Measurements from ENCODE around the gene SGSM1.

SGSM1 gene

GRCh38 chr22:24952837-24953383, 146.9 kb downstream of the SGSM1 start:
- no peak for DNase-seq (ENCODE audit: low spot score)

DNA sequence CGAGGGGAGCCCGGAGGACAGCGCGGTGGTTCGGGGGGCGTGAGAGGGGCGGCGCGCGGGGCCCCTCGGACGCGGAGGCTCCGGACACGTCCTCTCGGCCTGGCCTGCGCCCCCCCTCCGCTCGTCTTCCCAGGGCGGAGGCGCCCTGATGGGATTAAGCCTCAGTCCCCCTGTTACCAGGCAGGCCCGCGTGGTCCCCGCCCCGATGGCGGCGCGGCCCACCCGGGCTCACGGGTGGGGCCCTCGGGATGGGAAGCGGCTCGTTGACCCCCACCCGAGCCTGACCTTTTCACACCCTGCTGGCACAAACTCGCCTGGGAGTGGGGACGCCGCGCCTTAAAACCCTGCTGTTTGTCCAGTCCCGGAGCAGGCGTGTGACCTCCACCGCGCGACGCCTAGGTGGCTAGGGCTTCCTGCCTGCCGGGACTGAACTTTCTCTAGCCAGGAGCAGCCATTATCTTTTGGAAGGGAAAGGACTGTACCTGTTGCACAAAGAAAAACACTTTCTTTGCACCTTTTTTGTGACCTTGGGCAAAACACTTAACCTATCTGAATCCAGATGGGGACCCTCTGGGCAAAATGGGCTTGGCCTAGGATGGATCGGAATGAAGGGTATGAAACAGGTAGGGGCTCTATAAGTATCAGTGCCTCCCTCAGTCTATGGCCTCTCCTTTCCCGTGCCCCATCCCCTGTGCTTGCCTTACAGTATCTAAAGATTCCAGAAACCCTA, 147.5 kb downstream of the SGSM1 start:
- no peak for DNase-seq (ENCODE audit: low spot score)

- DNase-seq (ENCODE audit: low spot score), result no peak
Measured at GRCh38 chr22:24954114-24954463, 148.1 kb downstream of the SGSM1 start.

GRCh38 chr22:24954856-24955255, 148.8 kb downstream of the SGSM1 start:
- no peak for DNase-seq (ENCODE audit: low spot score)

DNA sequence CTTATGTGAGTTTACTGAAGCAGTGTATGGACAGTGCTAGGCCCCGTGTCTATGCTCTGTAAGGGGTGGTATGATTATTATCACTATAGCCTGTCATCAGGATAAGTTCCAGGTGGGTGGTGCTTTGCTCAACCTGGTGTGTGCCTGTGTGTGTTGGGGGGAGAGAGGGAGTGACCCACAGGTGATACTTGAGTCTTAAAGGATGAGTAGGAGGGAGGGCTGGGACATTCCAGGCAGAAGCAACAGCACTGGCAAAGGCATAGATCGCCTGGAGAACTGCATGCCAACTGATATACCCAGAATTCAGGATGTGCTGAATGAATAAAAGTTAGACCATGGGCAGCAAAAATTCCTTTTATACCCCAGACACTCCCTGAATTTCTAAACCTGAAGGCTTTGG, 151.0 kb downstream of the SGSM1 start:
- no peak for DNase-seq (ENCODE audit: low spot score)

GRCh38 chr22:24961217-24961844, 155.3 kb downstream of the SGSM1 start:
- DNase-seq (ENCODE audit: low spot score), result no peak

GRCh38 chr22:24962094-24962493, 156.1 kb downstream of the SGSM1 start:
- DNase-seq (ENCODE audit: low spot score), result no peak

GRCh38 chr22:24962835-24963234, 156.8 kb downstream of the SGSM1 start:
- DNase-seq (ENCODE audit: low spot score), result no peak

GRCh38 chr22:24964441-24964840, 158.4 kb downstream of the SGSM1 start:
- DNase-seq (ENCODE audit: low spot score), result no peak

GRCh38 chr22:24965822-24966626, 160.0 kb downstream of the SGSM1 start:
- no peak for DNase-seq (ENCODE audit: low spot score)

DNA sequence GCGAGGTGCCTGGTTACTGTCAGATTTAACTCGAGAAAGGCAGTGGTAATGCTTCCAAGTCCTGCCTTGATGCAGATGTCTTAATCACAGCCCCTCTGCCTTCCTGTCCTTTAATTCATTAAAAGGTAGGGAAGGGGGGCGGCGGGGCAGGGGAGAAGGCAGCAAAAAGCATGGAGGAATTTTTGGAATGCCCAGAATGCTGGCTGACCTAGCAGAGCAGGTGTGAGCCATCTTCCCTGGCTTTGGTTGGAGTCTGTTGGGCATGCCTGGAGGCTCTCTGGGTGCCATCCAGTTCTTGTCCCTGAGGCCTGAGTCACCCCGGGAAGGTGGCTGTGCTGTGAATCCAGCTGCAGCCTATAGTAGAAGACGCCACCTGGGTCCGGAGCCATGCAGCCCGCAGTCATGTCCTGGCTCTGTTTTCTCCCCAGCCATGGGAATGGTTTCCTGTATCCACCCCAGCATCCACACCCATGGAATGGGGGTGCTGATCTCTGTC, 162.1 kb downstream of the SGSM1 start:
- no peak for DNase-seq (ENCODE audit: low spot score)

DNA sequence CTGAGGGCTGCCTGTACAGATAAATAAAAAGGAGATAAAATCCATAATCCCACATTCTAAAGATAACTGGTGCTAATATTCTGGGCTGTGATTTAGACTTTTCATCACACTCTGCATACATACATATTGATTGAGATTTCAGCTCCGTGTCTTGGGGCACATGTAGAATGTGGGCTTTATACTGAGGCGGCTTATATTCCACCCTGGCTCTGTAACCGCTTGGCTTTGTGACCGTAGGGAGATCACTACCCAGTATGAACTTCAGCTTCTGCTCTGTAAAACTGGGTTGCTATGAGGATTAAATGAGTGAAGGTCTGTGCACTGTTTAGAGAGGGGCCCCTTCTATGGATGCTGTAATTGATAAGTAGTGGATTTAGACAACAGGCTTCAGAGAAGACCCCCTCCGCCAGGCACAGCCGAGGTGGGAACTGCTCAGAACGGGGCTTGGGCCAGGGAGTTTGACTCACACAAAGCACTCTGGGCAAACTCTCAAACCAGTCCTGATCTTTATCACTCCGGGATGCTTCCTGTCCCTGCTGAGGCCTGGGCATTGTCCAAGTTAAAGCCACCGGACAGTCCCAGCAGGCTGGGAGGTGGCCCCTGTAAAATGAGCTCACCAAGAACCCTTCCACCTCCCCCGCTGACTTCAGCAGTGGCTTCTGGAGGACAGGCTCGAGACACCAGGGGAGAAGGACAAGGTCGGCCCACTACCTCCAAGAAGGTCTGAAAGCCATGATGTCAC, 163.7 kb downstream of the SGSM1 start:
- no peak for DNase-seq (ENCODE audit: low spot score)

- DNase-seq (ENCODE audit: low spot score), result no peak
Measured at GRCh38 chr22:24972369-24972768, 166.4 kb downstream of the SGSM1 start.

GRCh38 chr22:24973872-24974271, 167.9 kb downstream of the SGSM1 start:
- no peak for DNase-seq (ENCODE audit: low spot score)

DNA sequence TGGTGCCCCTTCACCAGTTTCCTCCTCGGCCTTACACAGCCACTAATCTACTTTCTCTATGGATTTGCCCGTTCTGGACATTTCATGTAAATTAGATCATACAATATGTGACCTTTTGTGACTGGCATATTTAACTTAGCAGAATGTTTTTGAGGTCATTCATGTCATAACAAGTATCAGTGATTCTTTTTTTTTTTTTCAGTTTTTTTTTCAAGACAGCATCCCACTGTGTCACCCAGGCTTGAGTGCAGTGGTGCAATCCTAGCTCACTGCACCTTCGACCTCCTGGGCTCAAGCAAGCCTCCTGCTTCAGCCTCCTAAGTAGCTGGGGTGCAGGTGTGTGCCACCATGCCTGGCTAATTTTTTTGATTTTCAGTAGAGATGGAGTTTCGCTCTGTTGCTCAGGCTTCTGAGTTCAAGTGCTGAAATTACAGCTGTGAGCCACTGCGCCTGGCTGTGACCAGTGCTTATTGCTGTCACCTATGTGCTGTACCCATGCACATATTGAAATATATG, 169.2 kb downstream of the SGSM1 start:
- DNase-seq (ENCODE audit: low spot score), result no peak

- no peak for DNase-seq (ENCODE audit: low spot score)
Measured at GRCh38 chr22:24975813-24976341, 169.9 kb downstream of the SGSM1 start.

DNA sequence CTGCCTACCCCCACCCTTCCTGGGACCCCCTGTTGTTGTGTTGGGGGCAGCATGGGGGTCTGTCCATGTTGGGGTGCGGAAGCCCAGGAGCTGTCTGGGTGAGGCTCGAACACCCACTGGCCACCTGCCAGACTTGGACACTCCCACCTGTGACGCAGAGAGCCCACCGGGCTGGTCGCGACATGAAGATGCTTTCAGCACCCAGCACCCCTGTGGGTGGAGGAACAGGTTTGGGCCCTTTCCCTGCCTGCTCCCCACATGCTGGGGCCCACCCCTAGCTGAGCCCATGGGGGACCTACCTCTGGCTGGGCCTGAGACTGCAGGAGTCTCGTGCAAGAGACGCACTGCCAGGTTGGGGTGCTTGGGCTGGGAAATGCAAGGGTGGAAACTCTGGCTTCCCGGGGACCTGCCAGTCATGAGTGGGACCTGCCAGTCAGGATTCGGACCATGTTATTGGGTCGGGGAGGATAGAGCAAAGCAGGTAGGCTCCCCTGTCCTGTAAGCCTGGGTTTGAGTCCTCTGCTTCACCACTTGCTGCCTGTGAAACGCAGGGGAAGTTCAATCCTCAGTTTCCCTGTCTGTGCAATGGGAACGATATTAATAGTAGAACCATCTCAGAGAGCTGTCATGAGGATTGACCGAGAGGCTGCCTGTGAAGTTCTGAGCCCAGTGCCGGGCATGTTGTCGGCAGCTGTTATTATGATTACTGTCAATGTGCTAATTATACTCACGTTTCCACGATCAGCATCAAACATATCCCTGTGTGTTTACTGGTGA, 170.6 kb downstream of the SGSM1 start:
- no peak for DNase-seq (ENCODE audit: low spot score)
